Neutrophil (primary cell): ENCODE results near the gene PSMD8.

Experiments used
- H3K27ac ChIP-seq: fragments of 200-600 bp; sonication (generic); 2 replicates; pipeline ENCODE4 v1.5.1; 2016; ENCODE audit warnings: mild to moderate bottlenecking, moderate library complexity
- H3K27me3 ChIP-seq: fragments of 200-600 bp; sonication (generic); 2 replicates; pipeline ENCODE4 v1.6.0; 2016; ENCODE audit warnings: mild to moderate bottlenecking
- H3K36me3 ChIP-seq: fragments of 200-600 bp; sonication (generic); 2 replicates; pipeline ENCODE4 v1.5.1; 2017
- H3K4me1 ChIP-seq, 2 experiments: fragments of 200-600 bp in 1 of 2; sonication (generic) in 1 of 2; 1 replicate in 1 of 2; 2 replicates in 1 of 2; pipeline versions ENCODE4 v1.5.1 to v1.6.1; 2013 to 2016; ENCODE audit warnings: low read depth in 1 of 2, low read length in 1 of 2, mild to moderate bottlenecking in 1 of 2, moderate library complexity in 1 of 2; ENCODE audit not compliant: control insufficient read depth in 1 of 2, insufficient read depth in 1 of 2
- H3K4me3 ChIP-seq, 2 experiments: fragments of 200-600 bp in 1 of 2; sonication (generic) in 1 of 2; 1 replicate in 1 of 2; 2 replicates in 1 of 2; pipeline ENCODE4 v1.5.1; 2013 to 2016; ENCODE audit warnings: low read depth in 1 of 2, low read length in 1 of 2, mild to moderate bottlenecking in 1 of 2, moderate library complexity in 1 of 2
- H3K9me3 ChIP-seq: fragments of 200-600 bp; sonication (generic); 2 replicates; pipeline ENCODE4 v1.5.1; 2016
- TF ChIP-seq, protein P1 (sequence below): fragments of 200-600 bp; sonication (generic); IDR thresholded peaks from 2 replicates; pipeline ENCODE4 v1.5.1; 2016; ENCODE audit warnings: antibody characterized with exemption

Gene PSMD8

DNA sequence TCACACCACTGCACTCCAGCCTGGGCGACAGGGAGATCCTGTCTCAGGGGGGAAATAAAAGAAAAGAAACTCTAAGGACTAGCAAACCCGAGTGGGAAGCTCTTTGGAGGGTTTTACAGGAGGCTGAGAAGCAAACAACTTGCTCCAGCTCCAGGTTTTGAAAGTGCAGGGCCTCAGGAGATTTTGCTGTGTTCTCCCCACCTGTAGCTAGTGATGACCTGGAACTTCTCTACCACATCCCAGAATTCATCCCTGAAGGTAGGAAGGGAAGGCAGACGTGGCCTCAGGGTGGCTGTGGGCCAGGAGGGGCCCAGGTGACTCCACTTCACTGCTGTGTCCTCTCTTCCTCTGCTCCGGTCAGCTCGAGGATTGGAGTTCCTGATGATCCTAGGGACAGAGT, 16.3 kb upstream of the PSMD8 start:
- Histone ChIP-seq H3K36me3 (no peaks in the 10 kb centered on the region), H3K27ac (no peak overlapping the region), H3K27me3 (peaks cover 70% of the 10 kb centered on the region), H3K9me3 (no peaks in the 10 kb centered on the region), H3K4me1 (peaks cover 17% of the 10 kb centered on the region in 2 experiments), H3K4me3 (no peak overlapping the region)
- TF ChIP-seq, protein P1, sequence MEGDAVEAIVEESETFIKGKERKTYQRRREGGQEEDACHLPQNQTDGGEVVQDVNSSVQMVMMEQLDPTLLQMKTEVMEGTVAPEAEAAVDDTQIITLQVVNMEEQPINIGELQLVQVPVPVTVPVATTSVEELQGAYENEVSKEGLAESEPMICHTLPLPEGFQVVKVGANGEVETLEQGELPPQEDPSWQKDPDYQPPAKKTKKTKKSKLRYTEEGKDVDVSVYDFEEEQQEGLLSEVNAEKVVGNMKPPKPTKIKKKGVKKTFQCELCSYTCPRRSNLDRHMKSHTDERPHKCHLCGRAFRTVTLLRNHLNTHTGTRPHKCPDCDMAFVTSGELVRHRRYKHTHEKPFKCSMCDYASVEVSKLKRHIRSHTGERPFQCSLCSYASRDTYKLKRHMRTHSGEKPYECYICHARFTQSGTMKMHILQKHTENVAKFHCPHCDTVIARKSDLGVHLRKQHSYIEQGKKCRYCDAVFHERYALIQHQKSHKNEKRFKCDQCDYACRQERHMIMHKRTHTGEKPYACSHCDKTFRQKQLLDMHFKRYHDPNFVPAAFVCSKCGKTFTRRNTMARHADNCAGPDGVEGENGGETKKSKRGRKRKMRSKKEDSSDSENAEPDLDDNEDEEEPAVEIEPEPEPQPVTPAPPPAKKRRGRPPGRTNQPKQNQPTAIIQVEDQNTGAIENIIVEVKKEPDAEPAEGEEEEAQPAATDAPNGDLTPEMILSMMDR = no peak

DNA sequence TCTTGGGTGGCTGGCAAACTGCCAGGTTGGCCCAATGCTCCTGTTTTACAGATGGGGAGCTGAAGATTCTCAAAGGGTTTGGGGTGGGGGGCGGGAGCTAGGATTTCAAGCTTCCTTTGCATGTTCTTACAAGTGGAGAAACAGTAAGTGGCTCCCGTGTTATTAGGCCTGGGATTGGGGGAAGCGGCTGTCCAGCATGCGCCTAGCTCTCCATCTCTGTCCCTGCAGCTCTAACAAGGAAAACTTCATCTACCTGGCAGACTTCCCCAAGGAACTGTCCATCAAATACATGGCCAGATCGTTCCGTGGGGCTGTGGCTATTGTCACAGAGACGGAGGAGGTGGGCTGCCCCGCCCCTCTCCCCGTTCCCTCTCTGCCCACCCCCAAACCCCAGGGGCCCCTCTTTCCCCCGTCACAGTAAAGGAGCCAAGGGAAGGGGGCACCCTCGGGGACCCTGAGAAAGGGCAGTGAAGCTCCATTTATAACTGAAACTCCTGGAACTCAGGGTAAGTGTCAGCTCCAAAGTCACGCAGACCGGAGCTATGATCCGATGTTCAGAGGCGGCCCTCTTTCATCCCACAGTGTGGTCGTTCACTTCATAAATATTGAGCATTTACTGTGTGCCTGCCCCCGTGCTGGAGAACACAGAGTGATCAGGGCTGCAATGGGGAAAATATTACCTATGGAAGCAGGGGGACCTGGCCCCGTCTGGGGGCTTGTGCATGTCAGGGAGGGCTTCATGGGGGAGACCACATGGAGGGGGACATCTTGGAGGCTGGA, 14.9 kb upstream of the PSMD8 start:
- Histone ChIP-seq H3K4me1 (peaks cover 17 to 18% of the 10 kb centered on the region in 2 experiments), H3K9me3 (no peaks in the 10 kb centered on the region), H3K36me3 (no peaks in the 10 kb centered on the region), H3K27ac (no peak overlapping the region), H3K27me3 (peaks cover 79% of the 10 kb centered on the region), H3K4me3 (no peak overlapping the region)
- TF ChIP-seq, protein P1 = no peak

- peaks cover 17 to 18% of the 10 kb centered on the region in 2 experiments for H3K4me1 ChIP-seq
- no peaks in the 10 kb centered on the region for H3K9me3 ChIP-seq
- no peak overlapping the region for H3K4me3 ChIP-seq
- no peak overlapping the region for H3K27ac ChIP-seq
- TF ChIP-seq, protein P1 = no peak
- peaks cover 86% of the 10 kb centered on the region for H3K27me3 ChIP-seq
- no peaks in the 10 kb centered on the region for H3K36me3 ChIP-seq
Measured at GRCh38 chr19:38360351-38360750, 14.0 kb upstream of the PSMD8 start.

- H3K4me3 ChIP-seq = peak overlapping the region; percentile 58 to 67
- H3K9me3 ChIP-seq = no peaks in the 10 kb centered on the region
- H3K36me3 ChIP-seq = no peaks in the 10 kb centered on the region
- no peak overlapping the region for H3K27ac ChIP-seq
- peaks cover 17 to 18% of the 10 kb centered on the region in 2 experiments for H3K4me1 ChIP-seq
- TF ChIP-seq, protein P1 = no peak
- peaks cover 84% of the 10 kb centered on the region for H3K27me3 ChIP-seq
Measured at GRCh38 chr19:38360839-38361631, 13.3 kb upstream of the PSMD8 start.

DNA sequence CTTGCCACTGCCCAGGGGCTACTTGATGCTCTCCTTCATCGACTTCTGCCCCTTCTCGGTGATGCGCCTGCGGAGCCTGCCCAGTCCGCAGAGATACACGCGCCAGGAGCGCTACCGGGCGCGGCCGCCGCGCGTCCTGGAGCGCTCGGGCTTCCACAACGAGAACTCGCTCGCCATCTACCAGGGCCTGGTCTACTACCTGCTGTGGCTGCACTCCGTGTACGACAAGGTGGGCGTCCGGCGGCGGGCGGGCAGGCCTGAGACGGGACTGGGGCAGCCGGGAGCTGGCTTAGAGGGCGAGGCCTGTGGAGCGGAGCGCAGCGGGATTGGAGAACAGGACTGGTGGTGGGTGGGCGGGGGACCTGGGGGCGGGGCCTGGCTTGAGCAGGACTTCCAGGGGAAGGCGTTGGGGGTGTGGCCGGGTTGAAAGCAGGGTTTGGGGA, 12.7 kb upstream of the PSMD8 start:
- H3K27me3 ChIP-seq = peaks cover 78% of the 10 kb centered on the region
- no peaks in the 10 kb centered on the region for H3K9me3 ChIP-seq
- H3K36me3 ChIP-seq = no peaks in the 10 kb centered on the region
- no peak overlapping the region for H3K27ac ChIP-seq
- peaks cover 17 to 18% of the 10 kb centered on the region in 2 experiments for H3K4me1 ChIP-seq
- TF ChIP-seq, protein P1 = peak; percentile 40
- peak overlapping the region; percentile 58 to 67 for H3K4me3 ChIP-seq
